Fibroblast of lung (primary cell): ENCODE results near the gene TIGD7. TPM values are rescaled to one million over a fixed set of nuclear protein-coding genes. Genes with fewer than 3 reads are reported as not detected.

Experiments
- DNase-seq, 2 donors: peaks; one replicate each; pipeline versions ENCODE4 v3.0.0 to v3.0.0-alpha.2; 2010; ENCODE audit warnings: low read depth in 2 of 2
- H2AFZ ChIP-seq: 2 replicates; pipeline ENCODE4 v1.5.1; 2012; ENCODE audit warnings: low read length, control low read depth, inconsistent platforms
- H3K27ac ChIP-seq: 2 replicates; pipeline ENCODE4 v1.5.1; 2011; ENCODE audit warnings: low read length, control low read depth; ENCODE audit not compliant: insufficient read depth
- H3K27me3 ChIP-seq: 2 replicates; pipeline ENCODE4 v1.5.1; 2011; ENCODE audit warnings: mild to moderate bottlenecking, low read length; ENCODE audit not compliant: control insufficient read depth, insufficient read depth
- H3K36me3 ChIP-seq: 2 replicates; pipeline ENCODE4 v1.5.1; 2011; ENCODE audit warnings: low read length; ENCODE audit not compliant: control insufficient read depth, insufficient read depth
- H3K4me1 ChIP-seq: 2 replicates; pipeline ENCODE4 v1.5.1; 2011; ENCODE audit warnings: low read length; ENCODE audit not compliant: control insufficient read depth, insufficient read depth; ENCODE audit errors: extremely low read depth
- H3K4me2 ChIP-seq: 2 replicates; pipeline ENCODE4 v1.5.1; 2011; ENCODE audit warnings: low read length, control low read depth; ENCODE audit not compliant: insufficient read depth; ENCODE audit errors: extremely low read depth
- H3K4me3 ChIP-seq, 4 experiments: fragments of 200-600 bp in 1 of 4; sonication (generic) in 1 of 4; replicated peaks in 1 of 4; 2 replicates each; pipeline ENCODE4 v1.5.1; 2011 to 2016; ENCODE audit warnings: low read length in 4 of 4, low read depth in 3 of 4, mild to moderate bottlenecking in 3 of 4, control low read depth in 2 of 4, inconsistent platforms in 1 of 4, mixed read lengths in 1 of 4; ENCODE audit not compliant: insufficient read depth in 1 of 4; ENCODE audit errors: control extremely low read depth in 1 of 4
- H3K79me2 ChIP-seq: 2 replicates; pipeline ENCODE4 v1.5.1; 2012; ENCODE audit warnings: mild to moderate bottlenecking, low read length, inconsistent platforms; ENCODE audit not compliant: control insufficient read depth, insufficient read depth
- H3K9ac ChIP-seq: 2 replicates; pipeline ENCODE4 v1.5.1; 2011; ENCODE audit warnings: mild to moderate bottlenecking, low read length, control low read depth; ENCODE audit not compliant: insufficient read depth
- H3K9me3 ChIP-seq: 2 replicates; pipeline ENCODE4 v1.5.1; 2012; ENCODE audit warnings: low read depth, low read length; ENCODE audit not compliant: control insufficient read depth, insufficient read depth
- H4K20me1 ChIP-seq: 2 replicates; pipeline ENCODE4 v1.5.1; 2011; ENCODE audit warnings: low read length; ENCODE audit not compliant: control insufficient read depth, insufficient read depth; ENCODE audit errors: extremely low read depth
- EZH2 ChIP-seq: IDR thresholded peaks from 2 replicates; pipeline ENCODE4 v1.5.1; 2012; ENCODE audit warnings: low read length, control low read depth, mild to moderate bottlenecking; ENCODE audit errors: missing control alignments
- polyA plus RNA-seq, 2 donors: library from polyadenylated mRNA; depleted of rRNA in 1 of 2; stranded (reverse) in 1 of 2; unstranded in 1 of 2; fragments of >200 nt; gene quantifications; 2 replicates each; pipeline ENCODE4 v1.2.1, GENCODE V29; 2011 to 2012; ENCODE audit warnings: missing spikeins in 1 of 2
- total RNA-seq: library from RNA; depleted of rRNA; stranded (reverse); fragments of >200 nt; gene quantifications from 2 replicates; pipeline ENCODE4 v1.2.1, GENCODE V29; 2014
- TF ChIP-seq, protein P1 (sequence below), 2 donors: IDR thresholded peaks in 1 of 2; conservative IDR thresholded peaks in 1 of 2; 1 replicate in 1 of 2; 2 replicates in 1 of 2; pipeline ENCODE4 v1.5.1; 2011 to 2012; ENCODE audit warnings: low read length in 2 of 2, control low read depth in 1 of 2, inconsistent platforms in 1 of 2, low read depth in 1 of 2, mild to moderate bottlenecking in 1 of 2

The TIGD7 gene
- total and polyA plus RNA-seq, 2 donors (not counting 1 experiment from before 2014, with no cell fraction given), result 2.9 to 9.6 TPM

DNA sequence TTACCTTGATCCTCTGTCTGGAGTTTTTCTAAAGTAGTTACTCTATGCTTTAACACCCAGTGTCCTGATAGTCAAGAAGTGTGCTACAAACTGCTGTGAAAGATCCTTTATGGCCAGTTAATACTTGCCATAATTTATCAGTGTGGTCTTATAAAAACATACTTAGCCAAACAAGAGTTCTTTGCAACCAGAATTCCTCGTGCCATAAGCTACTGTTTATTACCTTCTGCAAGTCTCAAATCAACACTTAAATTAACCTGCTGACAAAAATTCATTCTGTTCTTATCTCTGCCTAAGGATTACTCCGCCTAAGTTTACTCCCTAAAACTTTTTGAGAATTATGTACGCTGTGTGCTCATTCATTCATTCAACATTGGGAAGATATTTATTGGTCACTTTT lies 22.9 kb upstream of the TIGD7 start:
- no peak for DNase-seq
- no peaks in the 10 kb centered on the region for H3K4me1 ChIP-seq
- H3K9me3 ChIP-seq, result no peaks in the 10 kb centered on the region
- H3K9ac ChIP-seq, result no peak overlapping the region
- H3K79me2 ChIP-seq, result no peaks in the 10 kb centered on the region
- H3K4me2 ChIP-seq, result no peak overlapping the region
- no peaks in the 10 kb centered on the region for H4K20me1 ChIP-seq
- H3K4me3 ChIP-seq, result no peak overlapping the region
- H3K27ac ChIP-seq, result no peak overlapping the region
- H3K36me3 ChIP-seq, result no peaks in the 10 kb centered on the region
- no peak for TF ChIP-seq EZH2
- TF ChIP-seq, protein P1, sequence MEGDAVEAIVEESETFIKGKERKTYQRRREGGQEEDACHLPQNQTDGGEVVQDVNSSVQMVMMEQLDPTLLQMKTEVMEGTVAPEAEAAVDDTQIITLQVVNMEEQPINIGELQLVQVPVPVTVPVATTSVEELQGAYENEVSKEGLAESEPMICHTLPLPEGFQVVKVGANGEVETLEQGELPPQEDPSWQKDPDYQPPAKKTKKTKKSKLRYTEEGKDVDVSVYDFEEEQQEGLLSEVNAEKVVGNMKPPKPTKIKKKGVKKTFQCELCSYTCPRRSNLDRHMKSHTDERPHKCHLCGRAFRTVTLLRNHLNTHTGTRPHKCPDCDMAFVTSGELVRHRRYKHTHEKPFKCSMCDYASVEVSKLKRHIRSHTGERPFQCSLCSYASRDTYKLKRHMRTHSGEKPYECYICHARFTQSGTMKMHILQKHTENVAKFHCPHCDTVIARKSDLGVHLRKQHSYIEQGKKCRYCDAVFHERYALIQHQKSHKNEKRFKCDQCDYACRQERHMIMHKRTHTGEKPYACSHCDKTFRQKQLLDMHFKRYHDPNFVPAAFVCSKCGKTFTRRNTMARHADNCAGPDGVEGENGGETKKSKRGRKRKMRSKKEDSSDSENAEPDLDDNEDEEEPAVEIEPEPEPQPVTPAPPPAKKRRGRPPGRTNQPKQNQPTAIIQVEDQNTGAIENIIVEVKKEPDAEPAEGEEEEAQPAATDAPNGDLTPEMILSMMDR (conservative IDR thresholded peaks at IDR 0.05 in 1 of 2, IDR thresholded peaks at IDR 0.05 in 1 of 2; ENCODE audit: low read depth in 1 of 2, low read length in 2 of 2), result no peak
- no peaks in the 10 kb centered on the region for H3K27me3 ChIP-seq
- H2AFZ ChIP-seq, result no peak overlapping the region

DNA sequence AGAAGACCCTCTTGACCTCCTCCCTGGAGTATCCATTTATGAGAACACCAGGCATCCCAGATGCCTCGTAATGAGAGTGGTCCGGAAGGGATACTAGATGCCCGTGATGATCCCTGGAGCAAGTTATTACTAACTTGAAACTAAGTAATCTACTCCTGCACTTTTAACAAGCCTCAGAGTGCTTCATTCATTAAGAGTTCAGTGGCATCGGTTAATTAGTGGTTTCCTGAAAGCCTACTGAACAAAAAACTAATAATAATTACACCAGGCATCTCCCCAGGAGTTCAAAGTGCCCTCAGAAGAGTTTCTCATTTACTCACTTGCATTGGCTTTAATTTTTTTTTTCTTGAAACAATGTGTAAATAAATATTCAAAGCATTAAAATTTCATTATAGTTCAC lies 22.3 kb upstream of the TIGD7 start:
- H3K36me3 ChIP-seq, result no peaks in the 10 kb centered on the region

DNA sequence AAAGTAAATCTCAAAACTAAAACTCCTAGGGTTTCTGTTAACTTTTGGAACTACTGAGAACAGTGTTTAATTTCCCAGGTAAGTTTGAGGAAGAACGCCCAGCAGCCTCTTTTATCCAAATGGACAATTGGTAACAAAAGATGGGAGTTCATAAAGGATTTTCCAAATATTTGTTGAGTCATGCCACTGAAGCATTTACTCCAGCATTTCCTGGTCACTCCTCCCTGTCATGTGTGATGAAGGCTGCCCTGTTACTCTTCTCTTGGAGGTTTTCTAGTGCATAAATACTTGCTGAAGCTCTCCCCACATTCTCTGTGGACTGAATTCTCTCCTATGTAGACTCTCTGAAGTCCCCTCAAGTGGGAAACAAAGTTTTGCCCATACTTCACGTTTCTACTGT lies 16.6 kb upstream of the TIGD7 start:
- Histone ChIP-seq H3K4me1 (no peaks in the 10 kb centered on the region), H3K36me3 (no peaks in the 10 kb centered on the region), H3K9me3 (peaks cover 5% of the 10 kb centered on the region), H4K20me1 (no peaks in the 10 kb centered on the region), H3K27ac (no peak overlapping the region), H3K9ac (no peak overlapping the region), H3K4me3 (no peak overlapping the region), H3K79me2 (no peaks in the 10 kb centered on the region), H3K4me2 (no peak overlapping the region), H3K27me3 (no peaks in the 10 kb centered on the region), H2AFZ (no peak overlapping the region)
- DNase-seq, result no peak
- TF ChIP-seq EZH2, result no peak
- TF ChIP-seq, protein P1 (conservative IDR thresholded peaks at IDR 0.05 in 1 of 2, IDR thresholded peaks at IDR 0.05 in 1 of 2; ENCODE audit: low read depth in 1 of 2, low read length in 2 of 2), result no peak

More for the DNA sequence above, 22.3 kb upstream of the TIGD7 start:
- Histone ChIP-seq H2AFZ (no peak overlapping the region), H4K20me1 (no peaks in the 10 kb centered on the region), H3K4me1 (no peaks in the 10 kb centered on the region), H3K9me3 (no peaks in the 10 kb centered on the region), H3K9ac (no peak overlapping the region), H3K4me3 (no peak overlapping the region), H3K79me2 (no peaks in the 10 kb centered on the region), H3K27ac (no peak overlapping the region), H3K4me2 (no peak overlapping the region), H3K27me3 (no peaks in the 10 kb centered on the region)
- DNase-seq, result no peak
- TF ChIP-seq, protein P1 (conservative IDR thresholded peaks at IDR 0.05 in 1 of 2, IDR thresholded peaks at IDR 0.05 in 1 of 2; ENCODE audit: low read depth in 1 of 2, low read length in 2 of 2), result no peak
- no peak for TF ChIP-seq EZH2
